ENCODE data around the gene SPATA45. TPM values are rescaled to one million over a fixed set of nuclear protein-coding genes. Genes with fewer than 3 reads are reported as not detected.
A peak's percentile ranks its signal among the peaks of the same experiment; 100 is the strongest.

SPATA45 gene
- total and polyA plus RNA-seq, 2 experiments from 2014 or later: not detected

- peaks cover 24% of the 10 kb centered on the region for H3F3A ChIP-seq (ENCODE audit: insufficient read depth)
- H3K9me3 ChIP-seq (ENCODE audit: low read depth): no peaks in the 10 kb centered on the region
- no peak overlapping the region for H3K27ac ChIP-seq
- H3K4me3 ChIP-seq: no peak overlapping the region
- no peak for DNase-seq
- peaks cover 32% of the 10 kb centered on the region for H3K79me2 ChIP-seq (ENCODE audit: insufficient read depth)
- no peak overlapping the region for H3K4me2 ChIP-seq (ENCODE audit: unreplicated experiment)
- no peak for TF ChIP-seq EZH2phosphoT487 (IDR thresholded peaks at IDR 0.05; ENCODE audit: insufficient read depth, low read depth)
- TF ChIP-seq EZH2 (IDR thresholded peaks at IDR 0.05; ENCODE audit: insufficient read depth, poor library complexity, severe bottlenecking): no peak
- H3K9me2 ChIP-seq (ENCODE audit: insufficient read depth): no peaks in the 10 kb centered on the region
- H3K4me1 ChIP-seq (ENCODE audit: insufficient read depth): 0 out of 2 replicates have a peak, but pooled peaks cover 3% of the 10 kb centered on the region
- no peak overlapping the region for H3K9ac ChIP-seq
- no peak overlapping the region for H2AFZ ChIP-seq
- H3K27me3 ChIP-seq (replicated peaks; ENCODE audit: insufficient read depth): no peaks in the 10 kb centered on the region
- no peaks in the 10 kb centered on the region for H4K20me1 ChIP-seq (ENCODE audit: insufficient read depth)
- WGBS, 2 experiments (ENCODE audit: low coverage in 1 of 2, low lambda C conversion rate in 2 of 2, missing lambda C conversion rate in 2 of 2): 100% methylated on average over 1 of the region's 1 CpG
- in situ Hi-C loops (cut with MboI): no loop called here
- no peaks in the 10 kb centered on the region; the same call in 1 of the 2 replicates for H3K36me3 ChIP-seq (ENCODE audit: low read depth)
Measured at GRCh38 chr1:212785871-212786270, 61.6 kb downstream of the SPATA45 start.

- no peaks in the 10 kb centered on the region for H3K27me3 ChIP-seq (replicated peaks; ENCODE audit: insufficient read depth)
- H4K20me1 ChIP-seq (ENCODE audit: insufficient read depth): no peaks in the 10 kb centered on the region
- no peak overlapping the region for H2AFZ ChIP-seq
- H3K4me2 ChIP-seq (ENCODE audit: unreplicated experiment): no peak overlapping the region
- no peak overlapping the region for H3K4me3 ChIP-seq
- H3K9ac ChIP-seq: no peak overlapping the region
- TF ChIP-seq EZH2 (IDR thresholded peaks at IDR 0.05; ENCODE audit: insufficient read depth, poor library complexity, severe bottlenecking): no peak
- no peak for TF ChIP-seq EZH2phosphoT487 (IDR thresholded peaks at IDR 0.05; ENCODE audit: insufficient read depth, low read depth)
- no peak overlapping the region for H3K27ac ChIP-seq
- H3F3A ChIP-seq (ENCODE audit: insufficient read depth): peaks cover 23% of the 10 kb centered on the region
- no peaks in the 10 kb centered on the region for H3K4me1 ChIP-seq (ENCODE audit: insufficient read depth)
- no peaks in the 10 kb centered on the region for H3K9me2 ChIP-seq (ENCODE audit: insufficient read depth)
- no peaks in the 10 kb centered on the region for H3K9me3 ChIP-seq (ENCODE audit: low read depth)
- no peaks in the 10 kb centered on the region; the same call in 1 of the 2 replicates for H3K36me3 ChIP-seq (ENCODE audit: low read depth)
- 87 to 91% methylated on average over 1 of the region's 1 CpG for WGBS, 2 experiments (ENCODE audit: low coverage in 1 of 2, low lambda C conversion rate in 2 of 2, missing lambda C conversion rate in 2 of 2)
- no peak for DNase-seq
- H3K79me2 ChIP-seq (ENCODE audit: insufficient read depth): peaks cover 16% of the 10 kb centered on the region
- in situ Hi-C loops (cut with MboI): no loop called here
Measured at GRCh38 chr1:212783976-212784375, 63.5 kb downstream of the SPATA45 start.

- in situ Hi-C loops (cut with MboI): no loop called here
- DNase-seq: peak; percentile 65
Measured at GRCh38 chr1:212782422-212783154, 64.9 kb downstream of the SPATA45 start.

GRCh38 chr1:212781225-212781624, 66.2 kb downstream of the SPATA45 start:
- H3K27me3 ChIP-seq (replicated peaks; ENCODE audit: insufficient read depth): no peaks in the 10 kb centered on the region
- no peaks in the 10 kb centered on the region; the same call in none of the 2 replicates for H3K36me3 ChIP-seq (ENCODE audit: low read depth)
- no peak for TF ChIP-seq EZH2 (IDR thresholded peaks at IDR 0.05; ENCODE audit: insufficient read depth, poor library complexity, severe bottlenecking)
- TF ChIP-seq EZH2phosphoT487 (IDR thresholded peaks at IDR 0.05; ENCODE audit: insufficient read depth, low read depth): no peak
- H3K4me2 ChIP-seq (ENCODE audit: unreplicated experiment): no peak overlapping the region
- no peaks in the 10 kb centered on the region for H3K9me3 ChIP-seq (ENCODE audit: low read depth)
- H3F3A ChIP-seq (ENCODE audit: insufficient read depth): peaks cover 23% of the 10 kb centered on the region
- no peaks in the 10 kb centered on the region for H4K20me1 ChIP-seq (ENCODE audit: insufficient read depth)
- H2AFZ ChIP-seq: no peak overlapping the region
- no peak for DNase-seq
- H3K4me3 ChIP-seq: no peak overlapping the region
- no peak overlapping the region for H3K9ac ChIP-seq
- H3K79me2 ChIP-seq (ENCODE audit: insufficient read depth): no peaks in the 10 kb centered on the region
- H3K4me1 ChIP-seq (ENCODE audit: insufficient read depth): no peaks in the 10 kb centered on the region
- WGBS, 2 experiments (ENCODE audit: low coverage in 1 of 2, low lambda C conversion rate in 2 of 2, missing lambda C conversion rate in 2 of 2): 96 to 98% methylated on average over 2 of the region's 2 CpGs
- H3K9me2 ChIP-seq (ENCODE audit: insufficient read depth): no peaks in the 10 kb centered on the region
- in situ Hi-C loops (cut with MboI): no loop called here
- no peak overlapping the region for H3K27ac ChIP-seq

More at GRCh38 chr1:212782422-212783154, 64.9 kb downstream of the SPATA45 start:
- H3F3A ChIP-seq (ENCODE audit: insufficient read depth): peaks cover 23% of the 10 kb centered on the region
- 95 to 98% methylated on average over 3 of the region's 3 CpGs for WGBS, 2 experiments (ENCODE audit: low coverage in 1 of 2, low lambda C conversion rate in 2 of 2, missing lambda C conversion rate in 2 of 2)
- H3K79me2 ChIP-seq (ENCODE audit: insufficient read depth): peaks cover 2% of the 10 kb centered on the region; the same call in 1 of the 2 replicates
- H4K20me1 ChIP-seq (ENCODE audit: insufficient read depth): no peaks in the 10 kb centered on the region
- no peak overlapping the region for H2AFZ ChIP-seq
- no peaks in the 10 kb centered on the region for H3K9me3 ChIP-seq (ENCODE audit: low read depth)
- no peak overlapping the region for H3K27ac ChIP-seq
- no peak overlapping the region for H3K4me2 ChIP-seq (ENCODE audit: unreplicated experiment)
- H3K4me3 ChIP-seq: no peak overlapping the region
- no peak overlapping the region for H3K9ac ChIP-seq
- H3K36me3 ChIP-seq (ENCODE audit: low read depth): no peaks in the 10 kb centered on the region; the same call in 1 of the 2 replicates
- no peak for TF ChIP-seq EZH2phosphoT487 (IDR thresholded peaks at IDR 0.05; ENCODE audit: insufficient read depth, low read depth)
- TF ChIP-seq EZH2 (IDR thresholded peaks at IDR 0.05; ENCODE audit: insufficient read depth, poor library complexity, severe bottlenecking): no peak
- H3K27me3 ChIP-seq (replicated peaks; ENCODE audit: insufficient read depth): no peaks in the 10 kb centered on the region
- no peaks in the 10 kb centered on the region for H3K9me2 ChIP-seq (ENCODE audit: insufficient read depth)
- H3K4me1 ChIP-seq (ENCODE audit: insufficient read depth): no peaks in the 10 kb centered on the region

Measured in GM23248 (cell line).